NCI-H2171 (cell line): ENCODE measurements around the gene STK38.

Experiments
- DNase-seq: peaks from one replicate; lab custom pipeline; 2025; lab: John Stamatoyannopoulos, UW

STK38 gene

DNA sequence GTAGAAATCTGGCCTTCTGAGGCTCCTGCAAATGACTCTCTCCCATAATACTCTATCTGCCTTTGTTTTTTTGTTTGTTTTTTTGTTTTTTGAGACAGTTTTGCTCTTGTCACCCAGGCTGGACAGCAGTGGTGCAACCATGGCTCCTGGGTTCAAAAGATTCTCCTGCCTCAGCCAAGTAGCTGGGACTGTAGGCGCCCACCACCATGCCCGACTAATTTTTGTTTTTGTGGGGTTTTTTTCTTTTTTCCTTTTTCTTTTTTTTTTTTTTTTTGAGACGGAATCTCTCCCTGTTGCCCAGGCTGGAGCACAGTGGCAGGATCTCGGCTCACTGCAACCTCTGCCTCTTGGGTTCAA is 16.6 kb upstream of the STK38 start:
- DNase-seq: no peak

DNA sequence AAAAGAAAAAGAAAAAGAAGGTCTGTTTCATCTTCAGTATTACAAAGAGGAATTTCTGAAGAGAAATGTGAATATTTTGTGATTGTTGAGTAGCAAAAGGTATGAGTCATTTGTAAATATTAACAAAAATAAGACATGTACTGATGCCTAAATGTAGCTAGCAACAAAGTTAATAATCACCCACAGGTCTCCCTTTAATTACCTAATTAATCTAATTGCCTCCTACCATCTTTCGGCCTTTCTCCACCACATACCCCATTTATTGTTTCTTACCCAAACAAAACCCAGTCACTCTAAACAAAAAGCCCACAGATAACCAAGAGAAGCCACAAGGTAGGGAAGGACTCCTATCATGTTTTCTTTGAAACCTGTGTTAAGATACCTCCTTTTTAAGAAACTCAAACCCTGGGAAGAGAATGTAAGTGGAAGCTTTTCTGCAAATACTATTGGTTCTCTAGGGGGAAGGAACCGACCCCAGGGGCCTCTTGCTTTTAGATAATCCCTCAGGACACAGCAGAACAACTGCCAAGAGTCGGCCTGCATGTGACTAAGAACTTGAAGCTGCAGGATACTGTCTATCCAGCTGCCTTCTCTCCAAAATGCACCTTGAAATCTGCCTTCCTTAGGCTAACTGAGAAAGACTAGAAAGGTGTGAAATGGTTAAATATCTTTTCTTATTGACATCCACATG is 16.1 kb upstream of the STK38 start:
- peak; percentile 50 for DNase-seq

DNA sequence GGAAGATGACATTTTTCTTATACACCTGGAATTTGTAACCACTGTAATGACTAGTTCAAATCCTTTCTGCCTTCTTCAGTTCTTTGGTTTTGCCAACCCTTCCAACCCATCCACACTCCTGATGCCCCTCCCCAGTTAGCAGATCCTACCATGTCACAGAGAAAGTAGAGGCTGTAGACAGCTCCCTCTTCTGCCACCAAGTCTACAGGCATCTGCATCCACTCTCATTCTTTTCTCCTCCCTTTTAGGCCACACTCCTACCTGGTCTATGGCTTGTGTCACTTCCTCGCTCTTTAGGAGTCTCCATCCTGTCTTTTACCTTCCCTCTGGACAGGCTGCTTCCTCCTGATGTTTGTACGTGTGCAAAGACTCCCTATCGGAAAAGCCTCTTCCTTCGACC is 13.5 kb upstream of the STK38 start:
- DNase-seq: no peak

GRCh38 chr6:36559011-36559793 is 11.9 kb upstream of the STK38 start:
- no peak for DNase-seq

DNA sequence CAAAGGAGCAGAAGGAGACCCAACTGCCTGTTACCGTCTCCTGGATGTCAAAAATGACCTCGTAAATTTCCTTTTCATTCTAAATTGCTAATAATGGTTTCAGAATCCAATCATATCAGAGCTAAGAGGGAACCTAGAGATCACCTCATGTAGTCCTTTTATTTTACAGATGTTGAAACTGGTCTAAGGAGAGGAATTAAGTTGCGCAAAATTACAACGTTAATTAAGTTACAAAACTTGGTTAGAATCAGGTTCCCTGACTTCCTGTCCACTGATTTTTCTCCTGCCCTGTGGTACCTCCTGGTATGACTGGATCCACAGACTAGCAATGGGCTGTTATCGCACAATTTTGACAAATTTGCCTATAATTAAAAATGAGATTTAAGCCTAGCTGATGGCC is 9.0 kb upstream of the STK38 start:
- no peak for DNase-seq

DNA sequence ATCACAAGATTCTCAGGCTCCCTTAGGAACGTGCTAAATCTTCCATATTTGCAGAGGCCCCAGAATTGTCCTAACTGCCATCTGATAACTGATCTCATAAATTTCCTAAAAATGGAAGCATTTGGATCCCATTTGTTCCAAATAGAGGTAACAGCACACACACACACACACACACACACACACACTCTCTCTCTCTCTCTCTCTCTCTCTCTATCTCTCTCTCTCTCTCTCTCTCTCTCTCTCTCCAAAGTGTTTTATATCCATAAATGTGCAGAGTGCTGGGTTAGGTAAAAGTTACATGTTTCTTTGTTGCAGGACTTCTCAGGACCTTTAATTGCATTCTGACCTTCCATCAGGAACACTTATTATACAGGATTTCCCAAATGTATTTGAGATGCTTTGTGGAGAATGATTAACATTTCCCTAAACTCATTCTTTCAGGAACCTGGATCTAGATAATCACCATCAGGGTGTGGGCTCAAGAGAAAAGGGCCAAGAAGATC is 8.5 kb upstream of the STK38 start:
- no peak for DNase-seq

GRCh38 chr6:36550473-36551000 is 3.3 kb upstream of the STK38 start:
- DNase-seq: no peak

DNA sequence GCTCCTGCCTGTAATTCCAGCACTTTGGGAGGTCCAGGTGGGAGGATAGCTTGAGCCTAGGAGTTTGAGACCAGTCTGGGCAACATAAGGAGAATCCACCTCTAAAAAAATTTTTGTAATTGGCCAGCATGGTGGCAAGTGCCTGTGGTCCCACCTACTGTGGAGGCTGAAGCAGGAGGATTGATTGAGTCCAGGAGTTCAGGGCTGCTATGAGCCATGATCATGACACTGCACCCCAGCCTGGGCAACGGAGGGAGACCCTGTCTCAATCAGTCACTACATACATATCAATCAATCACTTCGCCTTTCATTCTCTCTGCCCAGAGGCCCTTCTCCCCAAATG is 1.1 kb upstream of the STK38 start:
- no peak for DNase-seq

GRCh38 chr6:36547646-36548400 is 544 bp upstream of the STK38 start:
- no peak for DNase-seq

DNA sequence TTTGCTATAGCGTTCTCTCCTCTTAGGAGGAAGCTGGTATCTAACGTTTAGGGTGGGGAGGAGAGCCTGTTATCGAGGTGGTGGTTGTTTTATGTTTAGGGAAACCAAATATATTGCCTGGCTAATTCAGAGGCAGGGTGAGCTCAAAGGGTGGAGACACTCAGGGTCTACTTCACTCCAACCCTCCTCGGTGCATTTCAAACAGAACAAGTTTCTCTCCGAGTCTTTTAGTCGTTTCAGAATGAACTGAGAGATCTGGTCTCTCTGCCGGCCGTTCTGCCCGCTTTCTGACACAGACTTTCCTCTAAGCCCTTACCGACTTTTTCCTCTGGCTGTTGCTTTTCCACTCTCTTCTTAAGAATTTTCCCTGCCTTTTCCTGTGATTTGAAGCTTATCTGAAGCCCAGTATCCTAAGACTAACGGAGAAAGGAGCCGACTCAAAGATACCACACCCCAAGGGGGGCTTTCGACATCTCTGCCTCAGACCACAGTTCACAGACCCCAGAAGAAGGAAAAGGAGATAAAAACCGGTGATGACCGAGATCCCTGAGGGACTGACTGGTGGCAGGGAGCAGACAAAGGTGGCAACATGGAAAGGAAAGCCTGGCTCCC is 865 bp downstream of the STK38 start:
- no peak for DNase-seq

DNA sequence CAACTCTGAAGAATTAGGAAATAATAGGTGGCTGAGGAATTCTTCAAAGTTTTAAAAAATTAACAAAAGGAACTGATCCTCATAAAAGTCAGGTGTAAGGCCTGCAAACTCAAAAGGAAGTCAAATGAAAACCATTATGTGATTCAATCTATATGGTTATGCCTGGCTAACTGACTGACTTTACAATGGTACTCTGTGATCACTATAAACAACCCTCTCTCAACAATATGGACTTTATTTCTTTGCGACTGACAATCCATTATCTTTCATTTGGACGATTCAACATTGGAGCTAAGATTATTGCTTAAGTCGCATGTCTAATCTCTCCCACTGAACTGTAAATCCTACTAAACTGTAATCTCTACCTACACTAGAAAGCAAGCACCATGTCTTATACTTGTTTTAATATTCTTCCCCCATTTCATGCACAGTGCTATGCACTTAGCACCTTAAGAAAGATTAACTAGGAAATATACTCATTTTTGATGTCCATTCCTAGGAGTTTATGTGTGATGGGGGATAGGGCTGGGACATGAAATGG is 1.4 kb downstream of the STK38 start:
- no peak for DNase-seq

GRCh38 chr6:36544228-36544627 is 3.1 kb downstream of the STK38 start:
- no peak for DNase-seq

DNA sequence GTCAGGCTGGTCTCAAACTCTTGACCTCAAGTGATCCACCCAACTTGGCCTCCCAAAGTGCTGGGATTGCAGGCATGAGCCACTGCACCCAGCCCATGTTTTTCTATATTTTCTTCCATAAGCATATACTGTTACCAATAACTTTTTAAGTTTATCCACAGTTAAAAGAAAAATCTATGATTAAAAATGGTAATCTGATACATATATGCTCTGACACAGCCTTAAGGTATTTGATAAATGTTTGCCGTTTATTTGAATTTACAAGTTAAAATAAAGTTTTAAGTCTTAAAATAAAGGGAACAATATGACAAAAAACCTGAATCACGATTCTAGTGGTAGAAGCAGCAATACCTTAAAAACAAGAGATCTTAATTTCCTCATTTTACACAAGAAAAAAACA is 5.2 kb downstream of the STK38 start:
- no peak for DNase-seq

- no peak for DNase-seq
These were observed 7.3 kb downstream of the STK38 start for GRCh38 chr6:36539814-36540568.

DNA sequence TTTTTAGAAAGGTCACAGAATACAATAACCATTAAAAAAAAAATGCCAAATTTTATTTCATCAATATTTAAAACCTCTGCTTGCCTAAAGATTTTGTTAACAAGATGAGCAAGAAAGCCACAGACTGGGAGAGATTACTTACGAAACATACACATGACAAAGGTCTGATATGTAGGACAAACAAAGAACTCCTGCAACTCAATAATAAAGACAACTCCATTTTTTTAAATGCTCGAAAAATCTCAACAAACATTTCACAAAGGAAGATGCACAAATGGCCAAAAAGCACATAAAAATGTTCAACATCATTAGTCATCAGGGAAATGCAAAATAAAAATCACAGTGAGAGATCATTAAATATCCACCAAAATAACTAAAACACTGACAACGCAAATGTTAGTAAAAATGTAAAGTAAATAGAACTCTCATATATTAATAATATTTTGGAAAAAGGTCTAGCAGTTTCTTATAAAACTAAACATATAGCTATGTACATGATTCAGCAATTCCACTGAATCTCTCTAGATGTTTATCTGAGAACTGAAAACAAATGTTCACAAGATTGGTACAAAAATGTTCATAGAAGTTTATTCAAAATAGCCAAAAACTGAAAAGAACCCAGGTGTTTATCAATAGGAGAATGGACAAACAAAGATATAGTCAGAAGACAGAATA is 10.3 kb downstream of the STK38 start:
- DNase-seq: no peak

GRCh38 chr6:36533321-36533720 is 14.0 kb downstream of the STK38 start:
- no peak for DNase-seq

GRCh38 chr6:36526066-36526465 is 21.2 kb downstream of the STK38 start:
- DNase-seq: no peak

GRCh38 chr6:36525346-36525745 is 21.9 kb downstream of the STK38 start:
- no peak for DNase-seq

- no peak for DNase-seq
These were observed 22.4 kb downstream of the STK38 start for GRCh38 chr6:36524871-36525270.

DNA sequence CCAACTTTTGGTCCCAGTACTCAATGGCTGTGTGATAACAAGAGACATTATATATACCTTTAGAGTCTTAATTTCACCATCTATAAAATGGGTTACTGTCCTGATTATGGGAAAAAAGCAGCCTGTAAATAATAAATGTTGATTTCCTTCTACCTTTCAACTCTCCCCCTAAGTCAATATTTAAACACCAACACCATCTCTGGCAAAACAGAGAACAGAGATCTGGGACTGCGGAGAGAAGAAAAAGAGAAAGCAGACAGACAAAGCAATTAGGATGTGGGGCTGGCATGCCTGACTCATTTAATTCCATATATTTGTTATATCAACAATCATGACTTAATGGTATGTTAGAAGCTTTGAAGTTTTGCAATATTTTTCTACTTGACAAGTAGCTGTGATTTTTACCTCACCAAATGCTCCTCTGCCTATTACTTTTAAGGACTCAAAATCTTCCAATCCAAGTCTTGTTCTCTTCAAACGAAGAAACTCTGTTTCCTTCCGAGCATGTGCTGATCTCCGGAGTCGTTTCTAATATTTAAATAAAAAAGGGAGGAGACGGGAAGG is 23.3 kb downstream of the STK38 start:
- no peak for DNase-seq
